ENCODE data around the gene DCLK1.

The DCLK1 gene

GRCh38 chr13:36131222-36131930, at the start of gene DCLK1:
TSS of gene DCLK1 (minus strand) at chr13:36131382.
- no peak for TF ChIP-seq CTCF (IDR thresholded peaks at IDR 0.05)

GRCh38 chr13:36175621-36176020, 44.4 kb upstream of the DCLK1 start:
- no peak for TF ChIP-seq CTCF (IDR thresholded peaks at IDR 0.05)

- no peak for TF ChIP-seq CTCF (IDR thresholded peaks at IDR 0.05)
Observed at GRCh38 chr13:36174923-36175322, 43.7 kb upstream of the DCLK1 start.

GRCh38 chr13:36173571-36174322, 42.6 kb upstream of the DCLK1 start:
- TF ChIP-seq CTCF (IDR thresholded peaks at IDR 0.05) = no peak

- TF ChIP-seq CTCF (IDR thresholded peaks at IDR 0.05) = no peak
Observed at GRCh38 chr13:36166046-36166445, 34.9 kb upstream of the DCLK1 start.

GRCh38 chr13:36163809-36164308, 32.7 kb upstream of the DCLK1 start:
- no peak for TF ChIP-seq CTCF (IDR thresholded peaks at IDR 0.05)

GRCh38 chr13:36163286-36163685, 32.1 kb upstream of the DCLK1 start:
- no peak for TF ChIP-seq CTCF (IDR thresholded peaks at IDR 0.05)
